ENCODE data around the gene C2orf42.
"Not testable (repeated sequence)": the region's sequence is repeated elsewhere in the genome, so short reads cannot be mapped to it uniquely, and the experiment has no call there.

DNA sequence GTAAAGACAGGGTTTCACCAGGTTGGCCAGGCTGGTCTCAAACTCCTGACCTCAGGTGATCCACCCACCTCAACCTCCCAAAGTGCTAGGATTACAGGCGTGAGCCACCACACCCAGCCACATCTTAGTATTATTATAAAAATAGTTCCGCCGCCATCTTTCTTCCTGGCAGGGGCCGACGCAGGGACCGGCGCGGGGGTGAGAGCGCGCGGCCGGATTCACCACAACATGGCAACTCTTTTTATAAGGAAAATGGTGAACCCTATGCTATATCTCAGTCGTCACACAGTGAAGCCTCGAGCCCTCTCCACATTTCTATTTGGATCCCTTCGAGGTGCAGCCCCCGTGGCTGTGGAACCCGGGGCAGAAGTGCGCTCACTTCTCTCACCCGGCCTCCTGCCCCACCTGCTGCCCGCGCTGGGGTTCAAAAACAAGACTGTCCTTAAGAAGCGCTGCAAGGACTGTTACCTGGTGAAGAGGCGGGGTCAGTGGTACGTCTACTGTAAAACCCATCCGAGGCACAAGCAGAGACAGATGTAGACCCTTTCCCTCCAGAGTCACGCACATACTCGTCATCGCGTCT, 88.4 kb downstream of the C2orf42 start:
- TF ChIP-seq, protein P1, sequence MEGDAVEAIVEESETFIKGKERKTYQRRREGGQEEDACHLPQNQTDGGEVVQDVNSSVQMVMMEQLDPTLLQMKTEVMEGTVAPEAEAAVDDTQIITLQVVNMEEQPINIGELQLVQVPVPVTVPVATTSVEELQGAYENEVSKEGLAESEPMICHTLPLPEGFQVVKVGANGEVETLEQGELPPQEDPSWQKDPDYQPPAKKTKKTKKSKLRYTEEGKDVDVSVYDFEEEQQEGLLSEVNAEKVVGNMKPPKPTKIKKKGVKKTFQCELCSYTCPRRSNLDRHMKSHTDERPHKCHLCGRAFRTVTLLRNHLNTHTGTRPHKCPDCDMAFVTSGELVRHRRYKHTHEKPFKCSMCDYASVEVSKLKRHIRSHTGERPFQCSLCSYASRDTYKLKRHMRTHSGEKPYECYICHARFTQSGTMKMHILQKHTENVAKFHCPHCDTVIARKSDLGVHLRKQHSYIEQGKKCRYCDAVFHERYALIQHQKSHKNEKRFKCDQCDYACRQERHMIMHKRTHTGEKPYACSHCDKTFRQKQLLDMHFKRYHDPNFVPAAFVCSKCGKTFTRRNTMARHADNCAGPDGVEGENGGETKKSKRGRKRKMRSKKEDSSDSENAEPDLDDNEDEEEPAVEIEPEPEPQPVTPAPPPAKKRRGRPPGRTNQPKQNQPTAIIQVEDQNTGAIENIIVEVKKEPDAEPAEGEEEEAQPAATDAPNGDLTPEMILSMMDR (IDR thresholded peaks at IDR 0.05): not testable (repeated sequence)
- TF ChIP-seq SP1 (CRISPR knock-in tag; conservative IDR thresholded peaks at IDR 0.05); CREB1 (CRISPR knock-in tag; IDR thresholded peaks at IDR 0.05); FOXJ3 (CRISPR knock-in tag; IDR thresholded peaks at IDR 0.05; ENCODE audit: borderline replicate concordance); NR2C2 (CRISPR knock-in tag; IDR thresholded peaks at IDR 0.05); ESRRA (CRISPR knock-in tag; IDR thresholded peaks at IDR 0.05; ENCODE audit: borderline replicate concordance): not testable (repeated sequence)
- TF ChIP-seq, protein P2, sequence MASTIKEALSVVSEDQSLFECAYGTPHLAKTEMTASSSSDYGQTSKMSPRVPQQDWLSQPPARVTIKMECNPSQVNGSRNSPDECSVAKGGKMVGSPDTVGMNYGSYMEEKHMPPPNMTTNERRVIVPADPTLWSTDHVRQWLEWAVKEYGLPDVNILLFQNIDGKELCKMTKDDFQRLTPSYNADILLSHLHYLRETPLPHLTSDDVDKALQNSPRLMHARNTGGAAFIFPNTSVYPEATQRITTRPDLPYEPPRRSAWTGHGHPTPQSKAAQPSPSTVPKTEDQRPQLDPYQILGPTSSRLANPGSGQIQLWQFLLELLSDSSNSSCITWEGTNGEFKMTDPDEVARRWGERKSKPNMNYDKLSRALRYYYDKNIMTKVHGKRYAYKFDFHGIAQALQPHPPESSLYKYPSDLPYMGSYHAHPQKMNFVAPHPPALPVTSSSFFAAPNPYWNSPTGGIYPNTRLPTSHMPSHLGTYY (CRISPR knock-in tag; IDR thresholded peaks at IDR 0.05): not testable (repeated sequence)
- TF ChIP-seq, protein P3, sequence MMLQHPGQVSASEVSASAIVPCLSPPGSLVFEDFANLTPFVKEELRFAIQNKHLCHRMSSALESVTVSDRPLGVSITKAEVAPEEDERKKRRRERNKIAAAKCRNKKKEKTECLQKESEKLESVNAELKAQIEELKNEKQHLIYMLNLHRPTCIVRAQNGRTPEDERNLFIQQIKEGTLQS (CRISPR knock-in tag; conservative IDR thresholded peaks at IDR 0.05): not testable (repeated sequence)
